K562 (cell line): ENCODE data around the gene WDR46. TPM values are rescaled to one million over a fixed set of nuclear protein-coding genes. Genes with fewer than 3 reads are reported as not detected.

ENCODE experiments used
- ATF7 ChIP-seq: fragments of 450-650 bp; IDR thresholded peaks from 2 replicates; pipeline ENCODE4 v1.7.1; 2014; ENCODE audit warnings: mild to moderate bottlenecking, moderate library complexity
- BDP1 ChIP-seq: IDR thresholded peaks from 3 replicates; pipeline ENCODE4 v1.6.1; 2011; ENCODE audit not compliant: insufficient read length, insufficient read depth
- BRD4 ChIP-seq: fragments of 200-600 bp; sonication (generic); IDR thresholded peaks from 2 replicates; pipeline ENCODE4 v1.6.1; 2017; ENCODE audit warnings: inconsistent platforms
- CBFA2T2 ChIP-seq: fragments of 450-650 bp; conservative IDR thresholded peaks from 2 replicates; pipeline ENCODE4 v1.6.1; 2017; ENCODE audit warnings: mild to moderate bottlenecking
- CHCHD3 ChIP-seq: fragments of 250-450 bp; sonication (Bioruptor Pico); IDR thresholded peaks from 2 replicates; pipeline ENCODE4 v2.1.2; 2022; ENCODE audit warnings: mild to moderate bottlenecking
- CREBBP ChIP-seq: IDR thresholded peaks from one replicate; pipeline ENCODE4 v1.6.1; 2012; ENCODE audit warnings: low read depth, mild to moderate bottlenecking, control low read depth, inconsistent platforms, low read length
- ETV5 ChIP-seq: sonication (generic); formaldehyde crosslinking; IDR thresholded peaks from 2 replicates; pipeline ENCODE4 v1.4.0; 2020; ENCODE audit warnings: low read depth, mild to moderate bottlenecking, missing genetic modification reagents
- FOXK2 ChIP-seq, 2 experiments: fragments of 450-650 bp; IDR thresholded peaks in 1 of 2; conservative IDR thresholded peaks in 1 of 2; 2 replicates each; pipeline ENCODE4 v1.6.1; 2016; ENCODE audit warnings: low read depth in 2 of 2, mild to moderate bottlenecking in 1 of 2
- KLF1 ChIP-seq: fragments of 450-650 bp; IDR thresholded peaks from 2 replicates; pipeline ENCODE4 v1.6.1; 2016; ENCODE audit warnings: missing genetic modification characterization, missing compliant biosample characterization
- MCM5 ChIP-seq: fragments of 450-650 bp; IDR thresholded peaks from 2 replicates; pipeline ENCODE4 v1.6.1; 2016; ENCODE audit warnings: low read depth
- MCM7 ChIP-seq, 2 experiments: fragments of 450-650 bp; IDR thresholded peaks; 2 replicates each; pipeline ENCODE4 v1.6.1; 2016 to 2018
- MTF1 ChIP-seq: fragments of 250-450 bp; sonication (Bioruptor Pico); IDR thresholded peaks from 2 replicates; pipeline ENCODE4 v1.9.0; 2021; ENCODE audit warnings: moderate library complexity, mild to moderate bottlenecking, inconsistent platforms, borderline replicate concordance
- NELFE ChIP-seq: IDR thresholded peaks from 2 replicates; pipeline ENCODE4 v1.6.1; 2011; ENCODE audit warnings: mild to moderate bottlenecking; ENCODE audit not compliant: insufficient read depth, insufficient read length
- NFIC ChIP-seq: fragments of 450-650 bp; IDR thresholded peaks from 2 replicates; pipeline ENCODE4 v1.6.1; 2017; ENCODE audit warnings: mild to moderate bottlenecking, inconsistent platforms
- NR2F6 ChIP-seq: fragments of 450-650 bp; formaldehyde crosslinking; IDR thresholded peaks from 2 replicates; pipeline ENCODE4 v1.4.0; 2020; ENCODE audit warnings: mild to moderate bottlenecking
- PHF8 ChIP-seq: fragments of 200-600 bp; sonication (generic); IDR thresholded peaks from 2 replicates; pipeline ENCODE4 v1.6.1; 2012; ENCODE audit warnings: mixed run types, mild to moderate bottlenecking, inconsistent platforms, low read length, moderate library complexity, borderline replicate concordance
- POLR2AphosphoS2 ChIP-seq: IDR thresholded peaks from 2 replicates; pipeline ENCODE4 v1.6.1; 2012; ENCODE audit warnings: low read length, improper control_type of control experiment
- RBM39 ChIP-seq: fragments of 200-400 bp; formaldehyde crosslinking; optimal IDR thresholded peaks from 2 replicates; pipeline ENCODE3; 2018; ENCODE audit warnings: low read depth, low read length
- SMARCA4 ChIP-seq: fragments of 450-650 bp; IDR thresholded peaks from 2 replicates; pipeline ENCODE4 v1.6.1; 2016
- TFAM ChIP-seq: fragments of 250-450 bp; sonication (Bioruptor Pico); conservative IDR thresholded peaks from 2 replicates; pipeline ENCODE4 v1.5.0; 2021; ENCODE audit warnings: mild to moderate bottlenecking, moderate library complexity
- ZNF347 ChIP-seq: fragments of 450-650 bp; formaldehyde crosslinking; IDR thresholded peaks from 2 replicates; pipeline ENCODE4 v1.4.0; 2020; ENCODE audit warnings: low read depth, mild to moderate bottlenecking, moderate library complexity
- ZNF436 ChIP-seq: fragments of 250-450, 450-650 bp; sonication (Bioruptor Pico); formaldehyde crosslinking; IDR thresholded peaks from 2 replicates; pipeline ENCODE4 v1.7.0; 2020; ENCODE audit warnings: mild to moderate bottlenecking
- ZNF589 ChIP-seq: fragments of 200-800 bp; sonication (Bioruptor generic); IDR thresholded peaks from 2 replicates; pipeline ENCODE4 v1.6.1; 2016; ENCODE audit warnings: low read depth, missing genetic modification characterization, missing compliant biosample characterization
- ZNF695 ChIP-seq: fragments of 450-650 bp; formaldehyde crosslinking; IDR thresholded peaks from 2 replicates; pipeline ENCODE4 v1.4.0; 2020; ENCODE audit warnings: mild to moderate bottlenecking, moderate library complexity
- ZNF778 ChIP-seq: fragments of 450-650 bp; formaldehyde crosslinking; IDR thresholded peaks from 2 replicates; pipeline ENCODE4 v1.4.0; 2020; ENCODE audit warnings: mild to moderate bottlenecking, moderate library complexity
- ZNF830 ChIP-seq: fragments of 250-450 bp; sonication (Bioruptor Pico); IDR thresholded peaks from 2 replicates; pipeline ENCODE4 v1.5.0; 2021; ENCODE audit warnings: mild to moderate bottlenecking
- polyA plus RNA-seq, 8 experiments: library from polyadenylated mRNA; depleted of rRNA in 4 of 8; stranded (reverse) in 5 of 8; unstranded in 3 of 8; fragments of >200 nt; fragmentation: Nextera tagmentation in 2 of 8; fragmentation: Illumina TruSeq in 1 of 8; extraction: Ambion mirVana in 2 of 8; extraction: Trizol in 1 of 8; gene quantifications; 2 replicates each; pipeline versions ENCODE4 v1.2.1 to v1.2.3, GENCODE V29; 2011 to 2014; ENCODE audit warnings: inconsistent platforms in 1 of 8, missing spikeins in 1 of 8
- total RNA-seq, 7 experiments: library from RNA; depleted of rRNA in 6 of 7; stranded (reverse); fragments of >200 nt in 6 of 7; fragmentation: Illumina TruSeq in 2 of 7; extraction: Trizol in 2 of 7; gene quantifications; 2 replicates each; pipeline versions ENCODE4 v1.2.1 to v1.2.3, GENCODE V29; 2011 to 2021; ENCODE audit warnings: low replicate concordance in 1 of 7
- TF ChIP-seq, protein P1 (sequence below): sonication (generic); formaldehyde crosslinking; IDR thresholded peaks from 2 replicates; pipeline ENCODE4 v1.8.1; 2023; ENCODE audit warnings: mild to moderate bottlenecking, missing genetic modification reagents, moderate library complexity
- TF ChIP-seq, protein P2 (sequence below): IDR thresholded peaks from 2 replicates; pipeline ENCODE4 v1.6.1; 2014; ENCODE audit warnings: antibody characterized with exemption
- TF ChIP-seq, protein P3 (sequence below): fragments of 450-650 bp; IDR thresholded peaks from 2 replicates; pipeline ENCODE4 v1.6.1; 2017; ENCODE audit warnings: antibody characterized with exemption

WDR46 gene
- total and polyA plus RNA-seq, 9 of the 15 experiments (the other 6 are each of a cell fraction or from before 2014, with no cell fraction given): 8.9 to 146 (median 93.1) TPM

DNA sequence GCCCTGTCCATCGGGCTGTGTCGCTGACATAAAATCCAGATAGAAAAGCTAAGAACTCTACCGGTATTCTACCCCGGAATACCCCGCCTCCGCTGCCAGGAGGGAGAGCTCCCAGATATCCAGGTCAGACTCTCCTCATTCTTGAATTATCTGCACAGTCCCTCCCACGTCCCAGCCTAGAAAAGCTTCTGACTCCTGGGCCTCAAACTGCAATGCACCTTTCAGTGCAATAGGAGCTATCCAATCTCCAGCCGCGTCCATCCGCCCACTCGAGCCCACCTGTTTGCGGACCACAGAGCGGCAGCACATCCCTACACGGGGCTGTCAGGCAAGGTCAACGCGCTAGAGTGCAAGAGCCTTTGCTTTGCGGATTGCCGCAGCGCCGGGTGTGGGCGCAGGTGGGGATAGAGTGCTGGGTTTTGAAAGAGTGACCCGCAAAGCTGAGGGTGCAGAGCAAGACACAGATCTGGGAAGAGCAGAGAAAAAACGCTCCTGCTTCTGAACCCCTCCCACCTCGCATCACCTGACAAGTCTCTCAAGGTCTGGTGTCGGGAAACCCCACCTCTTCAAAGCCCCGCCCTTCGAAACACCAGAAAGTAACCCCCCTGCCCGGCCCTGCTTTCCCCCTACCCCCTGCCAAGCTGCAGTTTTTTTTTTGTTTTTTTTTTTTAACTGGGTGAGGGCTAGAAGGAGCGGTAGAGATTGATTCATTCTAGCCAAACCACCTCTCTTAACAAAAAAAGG lies 23.5 kb upstream of the WDR46 start (continued):
- TF ChIP-seq SMARCA4: 0 out of 2 replicates have a peak, but pooled peaks have one; percentile 17
- TF ChIP-seq FOXK2 (conservative IDR thresholded peaks at IDR 0.05 in 1 of 2, IDR thresholded peaks at IDR 0.05 in 1 of 2; ENCODE audit: low read depth in 2 of 2): no peak
- no peak for TF ChIP-seq CHCHD3 (CRISPR knock-in tag)
- no peak for TF ChIP-seq CREBBP
- no peak for TF ChIP-seq ZNF589 (CRISPR knock-in tag)
- TF ChIP-seq ETV5: 0 out of 2 replicates have a peak, but pooled peaks have one; percentile 44
- no peak for TF ChIP-seq BDP1
- no peak for TF ChIP-seq ZNF347 (CRISPR knock-in tag)
- TF ChIP-seq, protein P1, sequence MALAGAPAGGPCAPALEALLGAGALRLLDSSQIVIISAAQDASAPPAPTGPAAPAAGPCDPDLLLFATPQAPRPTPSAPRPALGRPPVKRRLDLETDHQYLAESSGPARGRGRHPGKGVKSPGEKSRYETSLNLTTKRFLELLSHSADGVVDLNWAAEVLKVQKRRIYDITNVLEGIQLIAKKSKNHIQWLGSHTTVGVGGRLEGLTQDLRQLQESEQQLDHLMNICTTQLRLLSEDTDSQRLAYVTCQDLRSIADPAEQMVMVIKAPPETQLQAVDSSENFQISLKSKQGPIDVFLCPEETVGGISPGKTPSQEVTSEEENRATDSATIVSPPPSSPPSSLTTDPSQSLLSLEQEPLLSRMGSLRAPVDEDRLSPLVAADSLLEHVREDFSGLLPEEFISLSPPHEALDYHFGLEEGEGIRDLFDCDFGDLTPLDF (CRISPR knock-in tag): no peak
- TF ChIP-seq, protein P2, sequence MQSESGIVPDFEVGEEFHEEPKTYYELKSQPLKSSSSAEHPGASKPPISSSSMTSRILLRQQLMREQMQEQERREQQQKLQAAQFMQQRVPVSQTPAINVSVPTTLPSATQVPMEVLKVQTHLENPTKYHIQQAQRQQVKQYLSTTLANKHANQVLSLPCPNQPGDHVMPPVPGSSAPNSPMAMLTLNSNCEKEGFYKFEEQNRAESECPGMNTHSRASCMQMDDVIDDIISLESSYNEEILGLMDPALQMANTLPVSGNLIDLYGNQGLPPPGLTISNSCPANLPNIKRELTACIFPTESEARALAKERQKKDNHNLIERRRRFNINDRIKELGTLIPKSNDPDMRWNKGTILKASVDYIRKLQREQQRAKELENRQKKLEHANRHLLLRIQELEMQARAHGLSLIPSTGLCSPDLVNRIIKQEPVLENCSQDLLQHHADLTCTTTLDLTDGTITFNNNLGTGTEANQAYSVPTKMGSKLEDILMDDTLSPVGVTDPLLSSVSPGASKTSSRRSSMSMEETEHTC: no peak
- no peak for TF ChIP-seq KLF1
- no peak for TF ChIP-seq TFAM
- no peak for TF ChIP-seq ZNF778 (CRISPR knock-in tag)
- TF ChIP-seq RBM39: no peak
- TF ChIP-seq NR2F6: no peak
- TF ChIP-seq ATF7: 0 out of 2 replicates have a peak, but pooled peaks have one; percentile 20
- no peak for TF ChIP-seq POLR2AphosphoS2
- no peak for TF ChIP-seq ZNF436 (CRISPR knock-in tag)
- TF ChIP-seq MCM5: no peak
- no peak for TF ChIP-seq ZNF830
- TF ChIP-seq MTF1: no peak
- no peak for TF ChIP-seq ZNF695
- TF ChIP-seq BRD4: no peak
- TF ChIP-seq CBFA2T2: peak; percentile 30; the same call in 1 of the 2 replicates
- no peak for TF ChIP-seq MCM7 (IDR thresholded peaks at IDR 0.05)
- no peak for TF ChIP-seq NELFE
- TF ChIP-seq, protein P3, sequence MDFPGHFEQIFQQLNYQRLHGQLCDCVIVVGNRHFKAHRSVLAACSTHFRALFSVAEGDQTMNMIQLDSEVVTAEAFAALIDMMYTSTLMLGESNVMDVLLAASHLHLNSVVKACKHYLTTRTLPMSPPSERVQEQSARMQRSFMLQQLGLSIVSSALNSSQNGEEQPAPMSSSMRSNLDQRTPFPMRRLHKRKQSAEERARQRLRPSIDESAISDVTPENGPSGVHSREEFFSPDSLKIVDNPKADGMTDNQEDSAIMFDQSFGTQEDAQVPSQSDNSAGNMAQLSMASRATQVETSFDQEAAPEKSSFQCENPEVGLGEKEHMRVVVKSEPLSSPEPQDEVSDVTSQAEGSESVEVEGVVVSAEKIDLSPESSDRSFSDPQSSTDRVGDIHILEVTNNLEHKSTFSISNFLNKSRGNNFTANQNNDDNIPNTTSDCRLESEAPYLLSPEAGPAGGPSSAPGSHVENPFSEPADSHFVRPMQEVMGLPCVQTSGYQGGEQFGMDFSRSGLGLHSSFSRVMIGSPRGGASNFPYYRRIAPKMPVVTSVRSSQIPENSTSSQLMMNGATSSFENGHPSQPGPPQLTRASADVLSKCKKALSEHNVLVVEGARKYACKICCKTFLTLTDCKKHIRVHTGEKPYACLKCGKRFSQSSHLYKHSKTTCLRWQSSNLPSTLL: no peak
- no peak for TF ChIP-seq PHF8
- no peak for TF ChIP-seq NFIC
